GM12874 (cell line): ENCODE data around the gene ISCA2.

Experiments
- TF ChIP-seq, protein P1 (sequence below): IDR thresholded peaks from 2 replicates; pipeline ENCODE4 v1.5.1; 2011; ENCODE audit warnings: low read depth, mild to moderate bottlenecking, control low read depth, low read length, moderate library complexity; ENCODE audit not compliant: insufficient read depth

The ISCA2 gene

DNA sequence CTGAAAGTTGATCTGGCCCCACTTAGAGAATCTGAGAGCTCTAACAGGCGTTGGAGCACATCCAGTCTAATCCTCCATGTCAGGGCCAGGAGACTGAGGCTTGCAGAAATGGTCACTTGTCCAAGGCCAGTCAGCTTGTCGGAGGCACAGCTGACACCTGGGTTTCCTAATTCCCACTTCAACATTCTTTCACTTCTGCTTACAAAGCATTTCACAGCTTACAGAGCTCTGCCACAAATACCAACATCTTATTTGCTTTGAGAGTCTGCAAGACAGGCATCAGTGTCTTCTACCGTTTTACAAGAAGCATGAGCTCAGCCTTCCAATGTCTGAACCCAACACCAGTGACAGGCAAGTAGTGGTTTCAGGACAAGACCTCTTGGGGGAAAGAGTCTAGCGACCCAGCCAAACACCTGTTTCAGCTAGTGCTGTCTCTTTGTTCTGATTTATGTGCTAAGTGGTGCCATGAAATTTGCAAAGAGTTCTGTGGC, 31.8 kb downstream of the ISCA2 start:
- TF ChIP-seq, protein P1, sequence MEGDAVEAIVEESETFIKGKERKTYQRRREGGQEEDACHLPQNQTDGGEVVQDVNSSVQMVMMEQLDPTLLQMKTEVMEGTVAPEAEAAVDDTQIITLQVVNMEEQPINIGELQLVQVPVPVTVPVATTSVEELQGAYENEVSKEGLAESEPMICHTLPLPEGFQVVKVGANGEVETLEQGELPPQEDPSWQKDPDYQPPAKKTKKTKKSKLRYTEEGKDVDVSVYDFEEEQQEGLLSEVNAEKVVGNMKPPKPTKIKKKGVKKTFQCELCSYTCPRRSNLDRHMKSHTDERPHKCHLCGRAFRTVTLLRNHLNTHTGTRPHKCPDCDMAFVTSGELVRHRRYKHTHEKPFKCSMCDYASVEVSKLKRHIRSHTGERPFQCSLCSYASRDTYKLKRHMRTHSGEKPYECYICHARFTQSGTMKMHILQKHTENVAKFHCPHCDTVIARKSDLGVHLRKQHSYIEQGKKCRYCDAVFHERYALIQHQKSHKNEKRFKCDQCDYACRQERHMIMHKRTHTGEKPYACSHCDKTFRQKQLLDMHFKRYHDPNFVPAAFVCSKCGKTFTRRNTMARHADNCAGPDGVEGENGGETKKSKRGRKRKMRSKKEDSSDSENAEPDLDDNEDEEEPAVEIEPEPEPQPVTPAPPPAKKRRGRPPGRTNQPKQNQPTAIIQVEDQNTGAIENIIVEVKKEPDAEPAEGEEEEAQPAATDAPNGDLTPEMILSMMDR, result no peak

DNA sequence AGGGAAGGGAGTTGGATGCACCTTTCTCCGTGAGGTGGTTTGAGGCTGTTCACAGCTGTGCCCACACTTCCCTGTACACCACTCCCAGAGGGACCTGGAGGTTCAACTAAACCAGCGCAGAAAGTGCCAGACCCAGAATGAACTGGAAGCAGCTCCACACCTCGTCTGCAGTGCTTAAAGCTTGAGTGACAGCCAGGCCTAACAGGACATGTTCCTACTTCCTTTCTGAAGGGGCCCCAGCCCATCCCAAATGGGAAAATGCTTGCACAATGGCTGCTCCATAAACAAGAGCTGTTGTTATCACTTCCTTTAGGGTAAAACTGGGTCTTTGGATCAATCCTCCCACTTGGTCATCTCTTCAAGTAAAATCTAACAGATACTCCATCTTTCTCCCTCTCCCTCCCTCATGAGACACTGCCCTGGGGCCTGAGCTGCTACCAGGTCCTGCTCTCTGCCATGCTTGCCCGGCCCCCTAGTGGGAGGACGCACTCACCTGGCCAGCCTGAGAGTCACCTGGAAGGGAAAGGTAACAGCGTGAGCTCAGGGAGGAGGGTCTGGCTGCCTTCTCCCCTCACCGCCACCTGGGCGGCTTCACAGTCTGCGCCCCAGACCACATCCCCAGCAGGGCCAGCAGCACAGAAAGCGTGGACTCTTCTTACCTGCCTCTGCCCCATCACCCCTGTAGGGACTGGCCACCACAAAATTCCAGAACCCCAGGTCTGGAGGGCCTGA, 33.5 kb downstream of the ISCA2 start:
- TF ChIP-seq, protein P1, result no peak

DNA sequence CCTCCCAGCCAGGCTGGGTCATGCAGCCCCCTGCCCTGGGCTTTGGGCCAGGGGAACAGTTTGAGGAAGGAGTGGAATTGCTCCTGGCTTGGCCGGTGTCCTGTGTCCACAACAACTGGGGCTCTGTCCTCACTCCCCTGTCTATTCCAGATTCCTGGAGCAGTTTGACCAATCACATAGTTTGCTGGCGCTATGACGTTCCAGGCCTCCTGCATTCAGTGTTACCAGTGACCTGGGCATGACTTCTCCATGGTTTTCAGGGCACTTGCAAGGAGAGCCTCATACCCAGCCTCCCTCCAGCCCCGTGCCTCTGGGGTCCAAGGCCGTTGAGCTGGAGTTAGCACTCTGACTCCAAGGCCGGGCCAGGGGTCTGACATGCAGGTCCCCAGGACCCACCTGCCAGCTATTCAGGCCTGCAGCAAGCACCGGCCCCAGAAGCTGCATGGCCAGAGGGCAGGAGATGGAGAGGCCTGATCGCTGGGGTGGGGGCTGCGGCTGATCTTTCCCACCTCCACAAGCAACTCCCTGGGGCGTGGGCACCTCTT, 34.2 kb downstream of the ISCA2 start:
- TF ChIP-seq, protein P1, result no peak

DNA sequence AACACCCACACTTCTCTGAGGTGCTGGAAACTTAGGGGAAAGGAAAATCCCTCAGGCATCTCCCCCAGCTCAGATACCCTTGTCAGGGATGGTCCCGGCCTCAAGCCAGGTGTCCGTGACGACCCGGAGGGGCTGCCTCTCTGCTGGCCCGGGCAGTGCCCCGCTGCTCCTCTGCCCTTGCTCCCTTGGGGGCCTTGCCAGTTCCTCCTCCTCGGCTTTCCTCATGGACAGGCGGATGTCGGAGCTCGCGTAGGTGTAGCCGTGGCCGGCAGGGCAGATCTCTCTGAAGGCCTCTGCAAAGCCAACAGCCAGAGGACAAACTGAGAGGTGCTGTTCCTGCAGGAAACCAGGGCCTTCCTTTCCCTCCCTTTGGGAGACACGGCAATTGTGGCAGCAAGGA, 34.8 kb downstream of the ISCA2 start:
- TF ChIP-seq, protein P1, result no peak

DNA sequence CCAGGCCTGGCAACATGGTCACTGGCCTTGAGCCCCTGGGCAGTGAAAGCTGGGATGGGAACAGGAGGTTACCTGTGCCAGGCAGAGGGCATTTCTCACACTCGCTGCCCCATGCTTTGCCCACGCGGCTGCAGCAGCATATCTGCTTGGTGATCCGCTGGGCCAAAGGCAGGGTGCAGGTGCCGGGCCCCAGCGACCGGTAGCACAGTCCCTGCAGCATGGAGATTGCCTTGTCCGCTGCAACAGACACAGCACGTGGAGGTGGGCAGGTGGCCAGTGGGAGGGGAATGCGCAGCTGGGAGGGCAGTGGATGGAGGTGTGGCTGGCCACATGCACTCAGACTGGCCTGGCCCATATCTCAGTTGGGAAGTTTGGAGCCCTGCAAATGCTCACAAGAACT, 35.3 kb downstream of the ISCA2 start:
- TF ChIP-seq, protein P1, result no peak

DNA sequence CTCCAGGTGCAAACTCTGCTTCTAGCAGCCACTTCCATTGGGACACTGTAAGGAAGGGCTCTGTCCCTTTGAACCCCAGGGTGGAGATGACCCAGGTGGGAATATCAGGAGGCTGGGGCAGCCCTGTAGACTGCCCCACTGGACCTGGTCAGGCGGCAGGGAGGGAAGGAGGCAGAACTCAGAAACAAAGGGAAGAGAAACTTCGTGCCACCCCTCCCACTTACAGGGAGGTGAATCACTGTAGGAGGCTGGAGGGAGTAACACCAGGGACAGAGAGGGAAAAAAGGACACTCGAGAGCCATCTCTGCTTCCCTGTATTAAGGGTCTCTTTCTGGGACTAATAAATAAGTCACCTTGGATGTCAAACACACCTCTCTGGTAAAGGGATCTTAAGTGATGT, 37.4 kb downstream of the ISCA2 start:
- TF ChIP-seq, protein P1, result no peak

DNA sequence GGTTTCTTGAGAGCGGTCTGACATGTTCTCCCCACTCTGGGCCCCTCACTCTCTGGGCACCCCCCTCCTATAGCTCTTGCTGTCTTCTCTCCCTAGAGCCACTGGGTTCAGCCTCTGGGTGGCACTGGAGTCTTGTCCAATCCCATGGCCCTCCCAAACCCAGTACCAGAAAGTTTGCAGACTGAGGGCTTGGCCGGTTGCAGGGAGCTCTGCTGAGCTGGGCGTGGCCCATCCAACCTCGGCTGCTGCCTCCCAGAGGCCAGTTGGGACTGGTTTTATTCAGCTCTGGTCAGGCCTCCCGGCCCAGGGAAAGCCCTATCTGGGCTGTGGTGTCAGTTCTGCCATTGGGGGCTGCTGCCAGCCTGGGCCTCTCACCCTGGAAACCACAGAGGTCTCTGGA, 37.9 kb downstream of the ISCA2 start:
- TF ChIP-seq, protein P1, result no peak
